Right lung (tissue), 5 donors: ENCODE results near the gene KCNE4. TPM values are rescaled to one million over a fixed set of nuclear protein-coding genes. Genes with fewer than 3 reads are reported as not detected.
"Not testable (repeated sequence)": the region's sequence is repeated elsewhere in the genome, so short reads cannot be mapped to it uniquely, and the experiment has no call there.

Source experiments
- DNase-seq, 2 donors: peaks; one replicate each; pipeline ENCODE4 v3.0.0-alpha.2; 2013
- polyA plus RNA-seq, 5 donors: library from polyadenylated mRNA; unstranded; fragments of 120-200 nt; gene quantifications; one replicate each; pipeline versions ENCODE4 v1.2.1 to v1.2.3, GENCODE V29; 2013; ENCODE audit warnings: inconsistent platforms in 1 of 5, low replicate concordance in 1 of 5; ENCODE audit not compliant: insufficient read length in 5 of 5, insufficient read depth in 1 of 5

The KCNE4 gene
- polyA plus RNA-seq, 5 donors = 3.7 to 5.3 (median 4.8) TPM

- no peak for DNase-seq
These were observed 4.9 kb downstream of the KCNE4 start for GRCh38 chr2:223056701-223057418.

GRCh38 chr2:223057569-223057968, 5.6 kb downstream of the KCNE4 start:
- DNase-seq = no peak

- no peak for DNase-seq
These were observed 7.1 kb downstream of the KCNE4 start for GRCh38 chr2:223058952-223059716.

GRCh38 chr2:223060201-223060825, 8.3 kb downstream of the KCNE4 start:
- no peak for DNase-seq

- no peak for DNase-seq
These were observed 10.4 kb downstream of the KCNE4 start for GRCh38 chr2:223062396-223062795.

GRCh38 chr2:223065107-223065506, 13.1 kb downstream of the KCNE4 start:
- no peak for DNase-seq

- no peak for DNase-seq
These were observed 14.7 kb downstream of the KCNE4 start for GRCh38 chr2:223066721-223067120.

GRCh38 chr2:223068071-223068470, 16.1 kb downstream of the KCNE4 start:
- DNase-seq = no peak

- DNase-seq = no peak
These were observed 17.5 kb downstream of the KCNE4 start for GRCh38 chr2:223069465-223069864.

GRCh38 chr2:223069988-223070387, 18.0 kb downstream of the KCNE4 start:
- DNase-seq = no peak

GRCh38 chr2:223071139-223071538, 19.1 kb downstream of the KCNE4 start:
- DNase-seq = no peak

GRCh38 chr2:223072826-223073225, 20.8 kb downstream of the KCNE4 start:
- no peak for DNase-seq

GRCh38 chr2:223075301-223076270, 23.6 kb downstream of the KCNE4 start:
- no peak for DNase-seq

- no peak for DNase-seq
These were observed 24.6 kb downstream of the KCNE4 start for GRCh38 chr2:223076573-223076972.

GRCh38 chr2:223078482-223078881, 26.5 kb downstream of the KCNE4 start:
- no peak for DNase-seq

- DNase-seq = no peak
These were observed 27.4 kb downstream of the KCNE4 start for GRCh38 chr2:223079378-223079777.

- DNase-seq = no peak
These were observed 27.9 kb downstream of the KCNE4 start for GRCh38 chr2:223079925-223080324.

GRCh38 chr2:223080790-223081360, 28.9 kb downstream of the KCNE4 start:
- not testable (repeated sequence) for DNase-seq

- DNase-seq = no peak
These were observed 29.8 kb downstream of the KCNE4 start for GRCh38 chr2:223081789-223082188.

GRCh38 chr2:223082706-223083105, 30.7 kb downstream of the KCNE4 start:
- DNase-seq = no peak

GRCh38 chr2:223083402-223084070, 31.5 kb downstream of the KCNE4 start:
- DNase-seq = no peak
